Hindlimb muscle (tissue), 1 donor: ENCODE results near the gene HDDC2. TPM values are rescaled to one million over a fixed set of nuclear protein-coding genes. Genes with fewer than 3 reads are reported as not detected.

Experiments
- DNase-seq: peaks from one replicate; pipeline ENCODE4 v3.0.0-alpha.2; 2013
- polyA plus RNA-seq: library from polyadenylated mRNA; unstranded; fragments of 120-200 nt; gene quantifications from one replicate; pipeline ENCODE4 v1.2.1, GENCODE V29; 2013; ENCODE audit not compliant: insufficient read length

HDDC2 gene
- polyA plus RNA-seq, 1 donor, result 58.0 TPM

GRCh38 chr6:125268765-125269164, 33.0 kb downstream of the HDDC2 start:
- DNase-seq, result no peak

DNA sequence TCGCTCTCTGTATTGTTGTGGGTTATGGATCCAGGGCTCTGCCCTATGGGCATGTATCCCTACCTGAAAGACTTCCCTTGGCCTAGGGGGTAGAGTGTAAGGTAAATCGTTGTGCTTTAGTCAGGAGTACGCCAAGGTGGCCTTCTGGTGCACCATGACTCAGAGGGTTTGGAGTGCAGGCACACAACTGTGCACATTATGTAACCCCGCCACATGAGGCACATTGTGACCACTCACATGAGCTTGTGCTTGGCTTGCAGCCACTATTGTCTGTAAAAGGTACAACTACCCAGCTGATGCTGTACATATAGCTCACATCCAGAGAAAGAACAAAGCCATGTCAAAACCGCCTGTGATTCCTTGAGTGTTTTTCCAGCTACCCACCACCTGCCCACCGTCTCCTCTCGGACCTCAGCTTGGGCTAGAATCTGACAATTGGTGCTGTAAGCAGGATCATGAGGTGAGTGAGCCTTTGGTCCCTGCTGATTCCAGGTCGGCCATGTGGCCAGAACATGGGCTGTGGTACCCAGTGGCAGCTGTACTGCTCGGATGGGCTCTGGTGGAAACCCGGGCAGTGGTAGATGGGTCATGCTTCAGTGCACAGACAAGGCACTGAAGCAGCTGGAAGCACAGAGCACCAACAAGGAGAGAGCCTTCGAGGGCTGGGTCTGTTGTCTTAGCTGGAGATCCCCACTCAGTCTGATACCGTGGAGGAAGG, 33.8 kb downstream of the HDDC2 start:
- DNase-seq, result no peak

DNA sequence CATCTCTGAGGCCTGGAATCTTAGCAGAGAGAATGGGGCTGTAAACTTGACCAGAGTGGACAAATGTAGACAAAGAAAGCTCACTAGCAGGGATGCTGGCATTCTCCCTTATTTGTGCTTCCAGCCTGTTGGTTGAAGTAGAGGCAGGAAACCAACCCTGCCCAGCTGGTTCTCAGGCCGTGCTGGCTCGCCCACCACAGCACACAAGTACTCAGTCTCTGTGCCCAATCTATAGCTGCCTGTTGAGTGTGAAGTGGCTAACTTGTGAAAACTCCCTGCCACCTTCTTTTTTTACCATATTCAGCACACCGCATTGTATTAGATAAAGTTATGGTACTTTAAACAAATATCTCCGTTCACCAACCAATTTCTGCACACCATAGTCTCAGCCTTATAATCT, 37.3 kb downstream of the HDDC2 start:
- DNase-seq, result no peak

- no peak for DNase-seq
Observed at GRCh38 chr6:125262016-125263013, 39.5 kb downstream of the HDDC2 start.

- DNase-seq, result no peak
Observed at GRCh38 chr6:125259354-125259736, 42.4 kb downstream of the HDDC2 start.

- DNase-seq, result no peak
Observed at GRCh38 chr6:125258651-125259353, 43.0 kb downstream of the HDDC2 start.

- DNase-seq, result no peak
Observed at GRCh38 chr6:125257351-125257750, 44.4 kb downstream of the HDDC2 start.

DNA sequence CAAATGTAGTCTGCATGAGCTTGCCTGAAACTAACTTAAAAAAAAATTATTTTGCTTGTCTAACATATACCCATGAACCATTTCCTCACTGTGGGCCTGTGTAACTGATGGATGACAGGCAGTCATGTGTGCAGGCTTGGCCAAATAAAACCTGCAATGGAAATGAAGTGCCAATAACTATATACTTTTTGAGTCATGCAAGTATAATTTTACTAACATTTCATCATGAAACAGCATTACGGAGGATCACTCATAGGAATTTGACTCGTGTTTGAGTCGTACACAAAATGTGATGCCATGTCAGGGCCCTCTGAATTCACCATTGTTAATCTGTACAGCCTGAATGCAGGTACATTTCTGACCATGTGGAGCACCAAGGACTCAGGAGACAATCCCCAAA, 46.6 kb downstream of the HDDC2 start:
- DNase-seq, result no peak

DNA sequence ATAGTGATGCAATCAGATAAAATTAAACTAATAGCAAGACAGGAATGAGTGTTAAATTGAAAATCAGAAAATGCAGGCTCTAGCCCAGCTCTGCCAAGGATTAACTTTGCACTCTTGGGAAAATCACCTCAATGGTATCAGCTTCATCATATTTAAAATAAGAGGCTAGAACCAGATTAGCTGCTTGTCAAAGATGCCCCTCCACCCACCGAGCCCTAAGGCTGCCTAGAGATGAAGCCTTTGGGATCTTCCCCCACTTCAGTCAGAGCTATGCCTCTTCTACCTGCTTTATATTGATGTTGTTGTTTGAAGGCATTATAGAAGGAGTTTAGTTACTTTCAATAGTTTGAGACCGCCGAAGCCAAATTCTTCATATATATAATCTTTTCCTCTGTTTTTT, 47.4 kb downstream of the HDDC2 start:
- DNase-seq, result no peak

GRCh38 chr6:125253881-125254280, 47.9 kb downstream of the HDDC2 start:
- DNase-seq, result no peak

DNA sequence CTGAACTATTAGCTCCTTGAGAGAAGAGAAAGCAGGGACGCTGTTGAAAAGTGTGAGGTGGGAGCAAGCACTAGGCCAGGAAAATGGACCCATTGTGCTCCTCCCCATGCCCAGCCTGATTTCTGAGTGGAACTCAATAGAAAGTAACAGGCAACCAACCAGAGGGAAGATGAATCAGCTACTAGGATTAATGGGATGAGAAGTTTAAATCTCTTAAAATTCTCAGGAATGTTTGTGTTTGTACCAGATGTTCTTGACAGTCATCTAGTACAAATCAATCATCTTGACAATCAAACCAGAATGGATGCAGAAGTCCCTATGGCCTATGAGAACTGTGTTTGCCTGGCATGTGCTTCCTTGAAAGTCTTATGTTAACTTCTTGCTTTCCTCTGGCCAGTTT, 48.9 kb downstream of the HDDC2 start:
- DNase-seq, result no peak

GRCh38 chr6:125251516-125252220, 50.1 kb downstream of the HDDC2 start:
- no peak for DNase-seq

DNA sequence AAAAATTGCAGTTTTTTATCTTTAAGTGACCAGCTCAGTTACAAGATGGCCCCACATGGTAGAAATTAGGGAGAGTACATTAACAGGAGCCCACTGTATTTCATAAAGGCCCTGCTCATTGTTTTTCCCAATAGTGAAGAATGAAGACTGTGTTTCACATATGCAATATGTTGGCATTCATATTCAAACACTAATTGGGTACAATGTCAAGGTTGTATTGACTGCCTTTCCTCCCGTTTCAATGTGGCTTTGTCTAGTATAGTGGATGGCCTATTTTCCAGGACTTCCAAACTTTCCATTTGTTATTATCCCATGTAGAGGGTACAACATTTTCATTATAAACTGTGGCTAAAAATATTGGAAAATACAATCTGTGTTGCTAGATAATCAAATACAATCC, 51.3 kb downstream of the HDDC2 start:
- DNase-seq, result no peak

GRCh38 chr6:125248136-125248535, 53.6 kb downstream of the HDDC2 start:
- DNase-seq, result no peak

DNA sequence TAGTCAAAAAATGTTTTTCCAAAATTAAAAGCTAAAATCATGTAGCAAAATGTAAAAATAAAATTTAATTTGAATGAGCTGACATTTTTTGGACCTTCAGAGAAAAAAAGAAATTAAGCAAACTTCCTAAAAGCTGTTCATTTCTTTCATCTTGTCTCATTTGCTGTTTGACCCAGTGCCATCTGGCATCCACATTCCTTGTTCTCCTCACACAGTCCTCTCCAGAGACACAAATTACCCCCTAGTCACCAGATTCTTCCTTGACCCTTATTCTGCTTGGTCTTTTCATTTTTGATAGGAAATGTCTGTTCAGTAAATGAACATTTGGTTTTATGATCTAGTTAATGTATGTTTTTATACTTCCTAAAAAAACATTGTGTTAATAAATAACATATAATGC, 55.2 kb downstream of the HDDC2 start:
- DNase-seq, result no peak

- no peak for DNase-seq
Observed at GRCh38 chr6:125245523-125246264, 56.1 kb downstream of the HDDC2 start.

DNA sequence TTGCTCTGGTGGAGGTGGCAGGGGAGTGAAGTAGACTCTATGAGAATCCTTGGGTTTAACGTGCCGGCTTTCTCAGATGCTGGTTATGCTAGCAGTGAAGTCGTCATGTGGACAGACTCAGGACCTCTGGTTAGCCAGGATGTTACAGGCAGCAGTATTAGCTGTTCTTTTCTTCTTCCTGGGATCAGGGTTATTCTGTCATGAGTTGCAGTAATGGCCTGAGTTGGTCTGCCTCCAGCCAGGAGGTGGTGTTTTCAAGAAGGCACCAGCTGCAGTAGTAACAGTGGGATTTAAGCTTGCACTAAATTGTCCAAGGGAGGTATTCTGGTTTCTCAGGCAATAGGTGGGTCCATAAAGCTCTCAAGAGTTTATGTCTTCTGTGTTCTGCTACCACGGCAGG, 56.7 kb downstream of the HDDC2 start:
- no peak for DNase-seq

GRCh38 chr6:125237764-125238163, 64.0 kb downstream of the HDDC2 start:
- DNase-seq, result no peak

DNA sequence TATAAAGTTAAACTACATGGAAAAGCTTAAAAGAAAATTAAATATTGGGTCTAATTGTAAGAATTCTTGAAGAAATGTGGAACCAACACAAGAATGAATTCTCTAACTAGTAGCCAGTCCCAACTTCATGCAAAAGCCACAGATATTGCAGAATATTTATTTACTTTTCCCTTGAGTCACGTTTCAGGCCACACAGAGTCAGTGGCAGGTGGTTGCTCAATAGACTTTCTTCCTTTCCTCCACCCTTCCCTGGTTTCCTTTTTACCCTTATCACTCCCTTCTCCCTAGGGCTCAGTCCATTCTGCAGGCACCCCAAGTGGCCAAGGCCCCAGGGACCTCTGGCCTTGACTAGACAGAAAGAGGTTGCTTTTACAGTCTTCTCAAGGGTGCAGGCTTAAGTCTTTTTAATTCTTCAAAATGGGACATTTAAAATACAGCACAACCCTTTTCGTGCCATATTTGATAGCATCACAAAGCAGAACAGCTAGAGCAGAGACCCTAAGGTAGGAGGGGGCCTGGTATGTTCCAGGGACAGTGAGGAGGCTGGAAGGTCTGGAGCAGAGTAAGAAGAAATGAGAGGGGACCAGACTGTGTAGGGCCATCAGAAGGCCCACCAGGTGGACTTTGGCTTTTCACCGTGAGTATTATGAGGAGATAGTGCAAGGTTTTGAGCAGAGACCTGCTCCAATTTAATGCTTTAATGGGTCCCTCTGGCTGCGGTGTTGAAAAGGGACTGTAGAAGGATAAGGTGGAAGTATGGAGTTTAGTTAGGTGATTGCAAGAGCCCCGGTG, 65.0 kb downstream of the HDDC2 start:
- no peak for DNase-seq

DNA sequence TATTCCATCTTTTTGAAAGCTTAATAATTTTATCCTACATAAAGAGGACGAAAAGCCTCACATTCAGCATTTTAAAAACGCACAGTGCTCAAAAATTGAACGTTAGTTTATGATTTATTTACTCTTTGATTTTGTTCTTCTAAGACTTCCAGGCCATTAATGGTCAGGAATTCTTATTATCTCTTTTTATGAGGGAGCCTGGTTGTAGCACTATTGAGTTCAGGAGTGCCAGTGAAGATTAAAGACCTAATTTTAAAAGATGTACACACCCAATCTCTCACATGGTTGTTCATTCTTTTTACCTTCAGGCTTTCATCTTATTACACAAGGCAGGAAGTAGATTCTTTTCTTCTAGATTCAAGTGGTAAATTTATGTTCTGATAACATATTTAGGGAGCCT, 68.6 kb downstream of the HDDC2 start:
- no peak for DNase-seq

GRCh38 chr6:125232466-125232865, 69.3 kb downstream of the HDDC2 start:
- DNase-seq, result no peak
